Measurements from ENCODE around the gene MKRN1.

- TF ChIP-seq CTCF (IDR thresholded peaks at IDR 0.05; ENCODE audit: low read depth, low read length, poor library complexity, severe bottlenecking) (no peak), EZH2phosphoT487 (IDR thresholded peaks at IDR 0.05; ENCODE audit: borderline replicate concordance, low read length) (no peak)
Measured at GRCh38 chr7:140497241-140497769, 18.0 kb upstream of the MKRN1 start.

All from DOHH2 (cell line).